ENCODE results near the gene STIM2.

DNA sequence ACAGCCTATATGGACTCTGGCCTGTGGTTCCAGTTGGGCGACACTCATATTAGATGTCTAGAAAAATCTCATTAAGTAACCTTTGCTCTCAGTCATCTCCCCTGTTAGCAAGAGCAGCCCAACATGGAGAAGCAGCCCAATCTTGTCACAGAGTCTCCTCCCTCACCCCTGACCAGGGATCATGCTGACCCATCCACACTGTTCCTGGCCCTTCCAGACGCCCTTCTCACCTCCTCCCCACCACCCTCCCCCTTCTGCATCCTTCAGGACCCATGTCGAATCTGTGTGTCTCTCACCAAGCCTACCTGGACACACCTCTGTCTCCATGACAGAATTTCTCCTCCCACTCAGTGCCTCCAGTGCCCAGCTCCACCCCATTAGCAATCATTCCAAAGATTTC lies 190.1 kb downstream of the STIM2 start:
- TF ChIP-seq, protein P1, sequence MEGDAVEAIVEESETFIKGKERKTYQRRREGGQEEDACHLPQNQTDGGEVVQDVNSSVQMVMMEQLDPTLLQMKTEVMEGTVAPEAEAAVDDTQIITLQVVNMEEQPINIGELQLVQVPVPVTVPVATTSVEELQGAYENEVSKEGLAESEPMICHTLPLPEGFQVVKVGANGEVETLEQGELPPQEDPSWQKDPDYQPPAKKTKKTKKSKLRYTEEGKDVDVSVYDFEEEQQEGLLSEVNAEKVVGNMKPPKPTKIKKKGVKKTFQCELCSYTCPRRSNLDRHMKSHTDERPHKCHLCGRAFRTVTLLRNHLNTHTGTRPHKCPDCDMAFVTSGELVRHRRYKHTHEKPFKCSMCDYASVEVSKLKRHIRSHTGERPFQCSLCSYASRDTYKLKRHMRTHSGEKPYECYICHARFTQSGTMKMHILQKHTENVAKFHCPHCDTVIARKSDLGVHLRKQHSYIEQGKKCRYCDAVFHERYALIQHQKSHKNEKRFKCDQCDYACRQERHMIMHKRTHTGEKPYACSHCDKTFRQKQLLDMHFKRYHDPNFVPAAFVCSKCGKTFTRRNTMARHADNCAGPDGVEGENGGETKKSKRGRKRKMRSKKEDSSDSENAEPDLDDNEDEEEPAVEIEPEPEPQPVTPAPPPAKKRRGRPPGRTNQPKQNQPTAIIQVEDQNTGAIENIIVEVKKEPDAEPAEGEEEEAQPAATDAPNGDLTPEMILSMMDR (IDR thresholded peaks at IDR 0.05; ENCODE audit: extremely low read depth in 1 of 2, insufficient read depth in 1 of 2, low read depth in 1 of 2, low read length in 2 of 2), result no peak
- no peak for TF ChIP-seq POLR2A (IDR thresholded peaks at IDR 0.05; ENCODE audit: low read depth, low read length)
- no peak for TF ChIP-seq POLR2AphosphoS5 (IDR thresholded peaks at IDR 0.05; ENCODE audit: insufficient read depth, low read depth, low read length)

Measured in endothelial cell of umbilical vein (primary cell).